Measurements from ENCODE around the gene CXXC1.

DNA sequence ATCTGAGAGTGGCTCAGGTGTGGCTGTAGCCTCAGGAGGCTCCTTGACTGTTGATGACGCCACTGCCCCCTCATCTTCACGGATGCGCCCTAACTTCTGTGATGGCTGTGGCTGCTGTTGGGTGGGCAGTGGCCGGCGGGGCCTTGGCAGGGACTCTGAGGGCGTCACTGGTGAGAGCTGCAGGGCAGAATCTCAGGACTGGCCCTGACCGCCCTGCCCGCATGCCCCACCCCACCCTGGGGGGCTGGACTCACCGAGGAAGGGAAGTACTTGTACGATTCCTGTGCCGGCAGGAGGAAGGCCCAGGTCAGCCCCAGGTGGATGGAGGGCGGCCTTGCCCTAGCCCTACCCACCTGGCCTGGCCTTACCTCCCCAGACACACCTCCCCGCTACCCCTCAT lies 2.4 kb downstream of the CXXC1 start:
- TF ChIP-seq, protein P1, sequence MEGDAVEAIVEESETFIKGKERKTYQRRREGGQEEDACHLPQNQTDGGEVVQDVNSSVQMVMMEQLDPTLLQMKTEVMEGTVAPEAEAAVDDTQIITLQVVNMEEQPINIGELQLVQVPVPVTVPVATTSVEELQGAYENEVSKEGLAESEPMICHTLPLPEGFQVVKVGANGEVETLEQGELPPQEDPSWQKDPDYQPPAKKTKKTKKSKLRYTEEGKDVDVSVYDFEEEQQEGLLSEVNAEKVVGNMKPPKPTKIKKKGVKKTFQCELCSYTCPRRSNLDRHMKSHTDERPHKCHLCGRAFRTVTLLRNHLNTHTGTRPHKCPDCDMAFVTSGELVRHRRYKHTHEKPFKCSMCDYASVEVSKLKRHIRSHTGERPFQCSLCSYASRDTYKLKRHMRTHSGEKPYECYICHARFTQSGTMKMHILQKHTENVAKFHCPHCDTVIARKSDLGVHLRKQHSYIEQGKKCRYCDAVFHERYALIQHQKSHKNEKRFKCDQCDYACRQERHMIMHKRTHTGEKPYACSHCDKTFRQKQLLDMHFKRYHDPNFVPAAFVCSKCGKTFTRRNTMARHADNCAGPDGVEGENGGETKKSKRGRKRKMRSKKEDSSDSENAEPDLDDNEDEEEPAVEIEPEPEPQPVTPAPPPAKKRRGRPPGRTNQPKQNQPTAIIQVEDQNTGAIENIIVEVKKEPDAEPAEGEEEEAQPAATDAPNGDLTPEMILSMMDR (IDR thresholded peaks at IDR 0.05), result no peak
- TF ChIP-seq POLR2A (IDR thresholded peaks at IDR 0.05), result no peak

Measured in Peyer's patch (tissue), 4 donors.